Neural progenitor cell (in vitro differentiated cells): ENCODE results near the gene C1orf141. TPM values are rescaled to one million over a fixed set of nuclear protein-coding genes. Genes with fewer than 3 reads are reported as not detected.

Experiments used
- DNase-seq: peaks from one replicate; pipeline ENCODE4 v3.0.0-alpha.2; 2016; ENCODE audit warnings: low spot score
- H2AFZ ChIP-seq: fragments of 200-600 bp; sonication (generic); replicated peaks from 2 replicates; pipeline ENCODE4 v1.6.1; 2016; ENCODE audit warnings: antibody characterized with exemption
- H3F3A ChIP-seq: fragments of 200-600 bp; sonication (generic); 2 replicates; pipeline ENCODE4 v1.6.1; 2016; ENCODE audit warnings: antibody characterized with exemption, low read depth
- H3K27ac ChIP-seq: fragments of 200-600 bp; sonication (generic); 2 replicates; pipeline ENCODE4 v1.5.1; 2016; ENCODE audit warnings: mild to moderate bottlenecking
- H3K27me3 ChIP-seq: fragments of 200-600 bp; sonication (generic); 2 replicates; pipeline ENCODE4 v1.6.1; 2016; ENCODE audit warnings: mild to moderate bottlenecking, moderate library complexity
- H3K36me3 ChIP-seq: fragments of 200-600 bp; sonication (generic); 2 replicates; pipeline ENCODE4 v1.5.1; 2016
- H3K4me1 ChIP-seq: fragments of 200-600 bp; sonication (generic); 2 replicates; pipeline ENCODE4 v1.6.1; 2016; ENCODE audit warnings: mixed run types
- H3K4me2 ChIP-seq: fragments of 200-600 bp; sonication (generic); 2 replicates; pipeline ENCODE4 v1.6.1; 2016
- H3K4me3 ChIP-seq: fragments of 200-600 bp; sonication (generic); 2 replicates; pipeline ENCODE4 v1.5.1; 2016
- H3K79me2 ChIP-seq: fragments of 200-600 bp; sonication (generic); 2 replicates; pipeline ENCODE4 v1.6.1; 2016; ENCODE audit warnings: low read depth
- H3K9ac ChIP-seq: fragments of 200-600 bp; sonication (generic); 2 replicates; pipeline ENCODE4 v1.6.1; 2016
- H3K9me3 ChIP-seq: fragments of 200-600 bp; sonication (generic); 2 replicates; pipeline ENCODE4 v1.5.1; 2016; ENCODE audit warnings: low read depth
- H4K20me1 ChIP-seq: fragments of 200-600 bp; sonication (generic); 2 replicates; pipeline ENCODE4 v1.6.1; 2016; ENCODE audit warnings: low read depth
- H3K27ac Mint-ChIP-seq: 3 replicates; pipeline ENCODE4 v1.8.0; 2021; ENCODE audit warnings: mixed read lengths
- H3K27me3 Mint-ChIP-seq: 2 replicates; pipeline ENCODE4 v1.8.0; 2022; ENCODE audit warnings: low read depth, mild to moderate bottlenecking, inconsistent platforms, moderate library complexity, mixed read lengths; ENCODE audit not compliant: insufficient read depth
- H3K36me3 Mint-ChIP-seq: 3 replicates; pipeline ENCODE4 v1.8.0; 2021; ENCODE audit warnings: mixed read lengths
- H3K4me1 Mint-ChIP-seq: 3 replicates; pipeline ENCODE4 v1.8.0; 2021; ENCODE audit warnings: mixed read lengths
- H3K4me3 Mint-ChIP-seq: 3 replicates; pipeline ENCODE4 v1.8.0; 2021; ENCODE audit warnings: mild to moderate bottlenecking, moderate library complexity, mixed read lengths
- H3K9me3 Mint-ChIP-seq: 3 replicates; pipeline ENCODE4 v1.8.0; 2020; ENCODE audit warnings: mixed read lengths
- EZH2 ChIP-seq: fragments of 200-600 bp; sonication (generic); IDR thresholded peaks from 2 replicates; pipeline ENCODE4 v1.6.1; 2017; ENCODE audit warnings: antibody characterized with exemption, mild to moderate bottlenecking, moderate library complexity
- EZH2phosphoT487 ChIP-seq: fragments of 200-600 bp; sonication (generic); IDR thresholded peaks from 2 replicates; pipeline ENCODE4 v1.6.1; 2017; ENCODE audit warnings: antibody characterized with exemption
- total RNA-seq: library from RNA; depleted of rRNA; stranded (reverse); fragments of >200 nt; gene quantifications from 2 replicates; pipeline ENCODE4 v1.2.3, GENCODE V29; 2015; ENCODE audit warnings: low replicate concordance
- TF ChIP-seq, protein P1 (sequence below): fragments of 200-600 bp; sonication (generic); IDR thresholded peaks from 2 replicates; pipeline ENCODE4 v1.5.1; 2017; ENCODE audit warnings: antibody characterized with exemption, mild to moderate bottlenecking

C1orf141 gene
- total RNA-seq, 1 donor from 2014 or later: not detected

DNA sequence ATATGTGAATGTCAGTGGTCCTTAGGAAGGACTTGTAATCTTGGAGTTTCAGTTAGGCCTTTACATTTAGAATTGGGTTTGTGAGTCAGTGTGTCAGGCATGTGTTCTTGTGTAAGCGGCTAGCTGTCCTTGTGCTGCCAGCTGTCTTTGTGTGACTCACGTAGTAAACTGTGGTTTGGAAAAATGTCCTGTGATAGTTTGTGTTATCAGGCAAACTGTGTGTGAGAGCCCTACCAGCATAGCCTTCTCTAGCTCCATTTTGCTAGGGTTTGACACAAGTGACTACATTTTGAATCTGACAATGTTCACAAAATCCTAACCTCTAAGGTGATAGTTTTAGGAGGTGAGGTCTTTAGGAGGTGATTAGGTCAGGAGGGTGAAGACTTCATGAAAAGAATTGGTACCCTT, 74.0 kb downstream of the C1orf141 start:
- Histone ChIP-seq H3K27ac (no peak overlapping the region), H3K9ac (no peak overlapping the region), H2AFZ (no peak overlapping the region)

DNA sequence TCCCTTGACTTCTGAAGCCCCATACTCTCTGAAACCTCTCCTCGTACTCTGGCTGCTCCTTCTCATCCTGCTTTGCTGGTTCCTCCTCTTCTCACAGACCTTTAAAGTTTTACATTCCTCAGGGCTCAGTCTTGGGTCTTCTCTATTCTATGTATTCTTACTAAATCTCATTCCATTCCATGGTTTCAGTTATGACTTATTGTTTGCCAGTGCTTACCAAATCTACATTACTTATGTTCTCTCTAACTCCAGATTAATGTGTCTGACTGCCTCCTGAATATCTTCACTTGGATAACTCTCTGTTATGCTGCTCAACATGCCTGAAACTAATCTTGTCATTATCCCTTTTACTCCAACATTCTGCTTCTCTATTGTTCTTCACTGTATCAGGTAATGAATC, 75.4 kb downstream of the C1orf141 start:
- Histone ChIP-seq H4K20me1 (no peaks in the 10 kb centered on the region), H3K9ac (no peak overlapping the region), H3K4me1 (peaks cover 14% of the 10 kb centered on the region), H3K9me3 (no peaks in the 10 kb centered on the region), H3K27ac (no peak overlapping the region), H3K79me2 (no peaks in the 10 kb centered on the region), H3K27me3 (no peaks in the 10 kb centered on the region), H3K36me3 (no peaks in the 10 kb centered on the region), H3F3A (peaks cover 3% of the 10 kb centered on the region), H3K4me2 (no peak overlapping the region), H2AFZ (no peak overlapping the region), H3K4me3 (no peak overlapping the region)
- Mint-ChIP-seq H3K9me3 (no peaks in the 10 kb centered on the region), H3K27me3 (no peaks in the 10 kb centered on the region), H3K4me3 (no peak overlapping the region), H3K36me3 (no peaks in the 10 kb centered on the region), H3K4me1 (peaks cover 26% of the 10 kb centered on the region), H3K27ac (no peak overlapping the region)
- DNase-seq: no peak
- TF ChIP-seq, protein P1, sequence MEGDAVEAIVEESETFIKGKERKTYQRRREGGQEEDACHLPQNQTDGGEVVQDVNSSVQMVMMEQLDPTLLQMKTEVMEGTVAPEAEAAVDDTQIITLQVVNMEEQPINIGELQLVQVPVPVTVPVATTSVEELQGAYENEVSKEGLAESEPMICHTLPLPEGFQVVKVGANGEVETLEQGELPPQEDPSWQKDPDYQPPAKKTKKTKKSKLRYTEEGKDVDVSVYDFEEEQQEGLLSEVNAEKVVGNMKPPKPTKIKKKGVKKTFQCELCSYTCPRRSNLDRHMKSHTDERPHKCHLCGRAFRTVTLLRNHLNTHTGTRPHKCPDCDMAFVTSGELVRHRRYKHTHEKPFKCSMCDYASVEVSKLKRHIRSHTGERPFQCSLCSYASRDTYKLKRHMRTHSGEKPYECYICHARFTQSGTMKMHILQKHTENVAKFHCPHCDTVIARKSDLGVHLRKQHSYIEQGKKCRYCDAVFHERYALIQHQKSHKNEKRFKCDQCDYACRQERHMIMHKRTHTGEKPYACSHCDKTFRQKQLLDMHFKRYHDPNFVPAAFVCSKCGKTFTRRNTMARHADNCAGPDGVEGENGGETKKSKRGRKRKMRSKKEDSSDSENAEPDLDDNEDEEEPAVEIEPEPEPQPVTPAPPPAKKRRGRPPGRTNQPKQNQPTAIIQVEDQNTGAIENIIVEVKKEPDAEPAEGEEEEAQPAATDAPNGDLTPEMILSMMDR: no peak
- TF ChIP-seq EZH2 (no peak), EZH2phosphoT487 (no peak)

More for the DNA sequence above, 74.0 kb downstream of the C1orf141 start:
- no peak overlapping the region for H3K4me3 ChIP-seq
- no peaks in the 10 kb centered on the region for H3K27me3 ChIP-seq
- H3F3A ChIP-seq: no peaks in the 10 kb centered on the region
- H3K36me3 Mint-ChIP-seq: no peaks in the 10 kb centered on the region
- H4K20me1 ChIP-seq: no peaks in the 10 kb centered on the region
- H3K4me2 ChIP-seq: no peak overlapping the region
- no peaks in the 10 kb centered on the region for H3K36me3 ChIP-seq
- no peak overlapping the region for H3K4me3 Mint-ChIP-seq
- H3K9me3 Mint-ChIP-seq: no peaks in the 10 kb centered on the region
- H3K9me3 ChIP-seq: no peaks in the 10 kb centered on the region
- TF ChIP-seq, protein P1: no peak
- TF ChIP-seq EZH2phosphoT487 (no peak), EZH2 (no peak)
- no peaks in the 10 kb centered on the region for H3K27me3 Mint-ChIP-seq
- DNase-seq: no peak
- H3K4me1 Mint-ChIP-seq: peaks cover 21% of the 10 kb centered on the region
- H3K4me1 ChIP-seq: peaks cover 14% of the 10 kb centered on the region
- no peaks in the 10 kb centered on the region for H3K79me2 ChIP-seq
- no peak overlapping the region for H3K27ac Mint-ChIP-seq

DNA sequence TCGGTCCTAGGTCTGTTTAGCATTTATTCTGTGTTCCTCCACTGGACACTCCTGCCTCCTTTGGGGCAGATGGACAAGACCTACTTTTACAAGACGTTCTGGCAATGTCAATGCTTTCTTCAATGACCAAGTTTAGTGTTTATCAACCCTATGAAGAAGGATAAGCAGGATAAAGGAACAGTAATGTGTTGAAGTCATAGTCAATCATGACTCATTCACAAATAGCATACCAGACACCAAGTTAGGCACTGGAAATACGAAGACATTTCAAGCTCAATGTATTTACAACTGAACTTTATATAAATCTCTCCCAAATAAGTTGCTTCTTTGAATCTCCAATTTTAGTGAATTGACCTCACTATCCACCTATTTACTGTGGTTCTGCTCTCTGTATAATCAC, 76.0 kb downstream of the C1orf141 start:
- Histone ChIP-seq H3K4me3 (no peak overlapping the region), H3K27me3 (no peaks in the 10 kb centered on the region), H3F3A (peaks cover 9% of the 10 kb centered on the region), H2AFZ (no peak overlapping the region), H3K9me3 (no peaks in the 10 kb centered on the region), H3K4me1 (peaks cover 14% of the 10 kb centered on the region), H3K4me2 (peak overlapping the region; percentile 14), H3K9ac (no peak overlapping the region), H3K36me3 (no peaks in the 10 kb centered on the region), H3K79me2 (no peaks in the 10 kb centered on the region), H4K20me1 (no peaks in the 10 kb centered on the region), H3K27ac (no peak overlapping the region)
- Mint-ChIP-seq H3K36me3 (no peaks in the 10 kb centered on the region), H3K4me3 (no peak overlapping the region), H3K27ac (no peak overlapping the region), H3K9me3 (no peaks in the 10 kb centered on the region), H3K4me1 (peaks cover 26% of the 10 kb centered on the region), H3K27me3 (no peaks in the 10 kb centered on the region)
- TF ChIP-seq EZH2 (no peak), EZH2phosphoT487 (no peak)
- TF ChIP-seq, protein P1: no peak
- DNase-seq: no peak
